IMR-90 (cell line): Measurements from ENCODE around the gene RNF11. TPM values are rescaled to one million over a fixed set of nuclear protein-coding genes. Genes with fewer than 3 reads are reported as not detected.

Source experiments
- ATAC-seq: fragments of 200-7000 bp; cut with Tn5 transposase; 2 replicates; pipeline ENCODE4 v1.9.1; 2020; ENCODE audit warnings: low read depth, mild to moderate bottlenecking, moderate library complexity
- BruUV-seq: library from RNA; stranded (reverse); fragments of 400-500 nt; replicated peaks from 2 replicates; lab custom pipeline; 2021; lab: Mats Ljungman, UMichigan
- CTCF ChIA-PET: fragments of 300-600 bp; formaldehyde crosslinking; extraction: SDS; loops from one replicate; lab custom pipeline; 2021; ENCODE audit warnings: antibody characterized with exemption; lab: Yijun Ruan, JAX
- POLR2A ChIA-PET: fragments of 300-600 bp; sonication (Branson Sonifier 250); formaldehyde crosslinking; loops from one replicate; lab custom pipeline; 2022; ENCODE audit warnings: antibody characterized with exemption; ENCODE audit not compliant: unreplicated experiment; lab: Charles Lee
- DNase-seq: peaks from one replicate; pipeline ENCODE4 v3.0.0; 2013
- H2AFZ ChIP-seq: replicated peaks from 2 replicates; pipeline ENCODE3; 2013; ENCODE audit warnings: low read length, mild to moderate bottlenecking; ENCODE audit not compliant: poor library complexity
- H2AK5ac ChIP-seq: 2 replicates; pipeline ENCODE4 v1.6.1; 2013; ENCODE audit warnings: low read depth, low read length, inconsistent platforms
- H2AK9ac ChIP-seq: replicated peaks from 2 replicates; pipeline ENCODE3; 2013; ENCODE audit warnings: mild to moderate bottlenecking, low read depth, low read length, moderate library complexity; ENCODE audit not compliant: poor library complexity
- H2BK120ac ChIP-seq: 2 replicates; pipeline ENCODE4 v1.6.1; 2013; ENCODE audit warnings: low read depth, low read length, inconsistent platforms
- H2BK15ac ChIP-seq: 3 replicates; pipeline ENCODE4 v1.6.1; 2013; ENCODE audit warnings: low read depth, low read length, inconsistent platforms
- H2BK20ac ChIP-seq: 2 replicates; pipeline ENCODE4 v1.6.1; 2013; ENCODE audit warnings: low read depth, mild to moderate bottlenecking, inconsistent platforms, low read length, moderate library complexity
- H2BK5ac ChIP-seq: 2 replicates; pipeline ENCODE4 v1.6.1; 2013; ENCODE audit warnings: mild to moderate bottlenecking, low read depth, low read length, inconsistent platforms; ENCODE audit not compliant: poor library complexity, severe bottlenecking
- H3K14ac ChIP-seq: replicated peaks from 2 replicates; pipeline ENCODE4 v1.6.1; 2013; ENCODE audit warnings: low read depth, low read length, inconsistent platforms
- H3K18ac ChIP-seq: 2 replicates; pipeline ENCODE4 v1.6.1; 2013; ENCODE audit warnings: low read depth, low read length, control low read depth
- H3K23ac ChIP-seq: 2 replicates; pipeline ENCODE4 v1.6.1; 2013; ENCODE audit warnings: low read depth, low read length, inconsistent platforms
- H3K27ac ChIP-seq: 2 replicates; pipeline ENCODE4 v1.5.1; 2013; ENCODE audit warnings: mild to moderate bottlenecking, control low read depth, low read length; ENCODE audit not compliant: insufficient read depth
- H3K27me3 ChIP-seq: 2 replicates; pipeline ENCODE4 v1.6.1; 2013; ENCODE audit warnings: low read length; ENCODE audit not compliant: control insufficient read depth, insufficient read depth
- H3K36me3 ChIP-seq: 2 replicates; pipeline ENCODE4 v1.6.1; 2013; ENCODE audit warnings: low read length, mixed read lengths; ENCODE audit not compliant: control insufficient read depth, insufficient read depth
- H3K4ac ChIP-seq: 2 replicates; pipeline ENCODE4 v1.6.1; 2013; ENCODE audit warnings: low read depth, low read length, inconsistent platforms
- H3K4me1 ChIP-seq: 2 replicates; pipeline ENCODE4 v1.6.1; 2013; ENCODE audit warnings: low read length, mixed read lengths; ENCODE audit not compliant: control insufficient read depth, insufficient read depth
- H3K4me2 ChIP-seq: 2 replicates; pipeline ENCODE4 v1.6.1; 2013; ENCODE audit warnings: low read depth, mild to moderate bottlenecking, control low read depth, low read length, moderate library complexity
- H3K4me3 ChIP-seq: 2 replicates; pipeline ENCODE4 v1.5.1; 2013; ENCODE audit warnings: low read depth, mild to moderate bottlenecking, control low read depth, low read length, moderate library complexity; ENCODE audit not compliant: insufficient read depth
- H3K56ac ChIP-seq: 2 replicates; pipeline ENCODE4 v1.6.1; 2013; ENCODE audit warnings: low read length, inconsistent platforms; ENCODE audit not compliant: insufficient read depth; ENCODE audit errors: extremely low read depth
- H3K79me1 ChIP-seq, 2 experiments: 2 replicates each; pipeline ENCODE4 v1.6.1; 2013; ENCODE audit warnings: low read length in 2 of 2, inconsistent platforms in 1 of 2, low read depth in 1 of 2
- H3K9ac ChIP-seq: 2 replicates; pipeline ENCODE4 v1.6.1; 2013; ENCODE audit warnings: low read depth, low read length, control low read depth
- H3K9me1 ChIP-seq: 2 replicates; pipeline ENCODE4 v1.6.1; 2013; ENCODE audit warnings: low read length, inconsistent platforms; ENCODE audit not compliant: insufficient read depth
- H3K9me3 ChIP-seq: 2 replicates; pipeline ENCODE4 v1.6.1; 2013; ENCODE audit warnings: low read length; ENCODE audit not compliant: control insufficient read depth, insufficient read depth
- H4K20me1 ChIP-seq: 2 replicates; pipeline ENCODE4 v1.6.1; 2013; ENCODE audit warnings: low read length, inconsistent platforms; ENCODE audit not compliant: insufficient read depth
- H4K5ac ChIP-seq: 2 replicates; pipeline ENCODE4 v1.6.1; 2013; ENCODE audit warnings: mild to moderate bottlenecking, low read depth, low read length, control low read depth
- H4K8ac ChIP-seq, 2 experiments: 2 replicates each; pipeline ENCODE4 v1.6.1; 2013; ENCODE audit warnings: low read depth in 2 of 2, low read length in 2 of 2, control low read depth in 1 of 2, inconsistent platforms in 1 of 2
- H4K91ac ChIP-seq: 2 replicates; pipeline ENCODE4 v1.6.1; 2013; ENCODE audit warnings: low read depth, low read length, inconsistent platforms; ENCODE audit not compliant: insufficient read depth
- BHLHE40 ChIP-seq: fragments of 150-350 bp; IDR thresholded peaks from 2 replicates; pipeline ENCODE4 v1.6.1; 2016; ENCODE audit warnings: mild to moderate bottlenecking, low read depth, low read length
- MAFK ChIP-seq: IDR thresholded peaks from 2 replicates; pipeline ENCODE4 v1.6.1; 2012; ENCODE audit warnings: low read depth, low read length, improper control_type of control experiment
- NFE2L2 ChIP-seq: fragments of 150-350 bp; IDR thresholded peaks from 2 replicates; pipeline ENCODE4 v1.6.1; 2016; ENCODE audit warnings: low read depth, mild to moderate bottlenecking, low read length
- RFX5 ChIP-seq: IDR thresholded peaks from 2 replicates; pipeline ENCODE4 v1.8.0; 2012; ENCODE audit warnings: low read depth, mild to moderate bottlenecking, low read length, moderate library complexity
- WGBS, 2 experiments: methylation state at CpG; one replicate each; pipeline versions ENCODE4 v1.1.5 to v1.1.7; 2013; ENCODE audit warnings: missing lambda C conversion rate in 2 of 2; ENCODE audit not compliant: insufficient read length in 1 of 2; ENCODE audit errors: extremely low coverage in 2 of 2; 5-methylcytosine and 5-hydroxymethylcytosine counted together
- dilution Hi-C: fragments of 300-500 bp; cut with HindIII; formaldehyde crosslinking; loops from one replicate; pipeline ENCODE4 v1.14.3; 2018; ENCODE audit warnings: low sequenced_read_pairs; ENCODE audit not compliant: unreplicated experiment
- in situ Hi-C: fragments of 300-500 bp; cut with MboI; formaldehyde crosslinking; loops from 3 replicates; pipeline ENCODE4 v1.14.3; 2019; ENCODE audit warnings: low sequenced_read_pairs, inconsistent platforms, mixed read lengths
- intact Hi-C: fragments of 100-400 bp; cut with micrococcal nuclease; formaldehyde crosslinking; loops from 2 replicates; pipeline ENCODE4 v1.10.0; 2022
- polyA plus RNA-seq, 3 experiments: library from polyadenylated mRNA; depleted of rRNA; stranded (reverse); fragments of >200 nt; gene quantifications; 2 replicates each; pipeline ENCODE4 v1.2.3, GENCODE V29; 2012; ENCODE audit warnings: low replicate concordance in 1 of 3
- total RNA-seq: library from RNA; depleted of rRNA; stranded (reverse); fragments of >200 nt; gene quantifications from 2 replicates; pipeline ENCODE4 v1.2.3, GENCODE V29; 2012

RNF11 gene
- total and polyA plus RNA-seq, 2 of the 4 experiments (the other 2 are of a cell fraction), result 63.3 to 64.1 TPM

GRCh38 chr1:51320967-51321923, 85.2 kb downstream of the RNF11 start (continued):
- no peak for TF ChIP-seq RFX5

DNA sequence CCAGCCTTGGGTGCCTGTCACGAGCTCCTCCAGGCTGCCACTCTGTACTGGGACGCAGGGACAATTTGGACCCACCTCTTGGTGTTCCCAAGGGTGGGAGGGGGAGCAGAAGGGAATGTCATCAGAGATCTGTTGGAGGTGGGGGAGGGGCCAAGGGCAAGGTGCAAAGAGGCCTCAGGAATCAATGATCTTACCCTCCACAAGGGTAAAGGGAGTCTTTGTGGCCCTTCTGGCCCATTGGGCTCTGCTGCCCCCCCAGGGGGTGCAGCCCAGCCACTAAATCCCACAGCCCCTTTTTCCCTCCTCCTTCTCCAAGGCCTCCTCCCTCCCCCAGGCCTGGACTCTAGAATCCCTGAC, 85.8 kb downstream of the RNF11 start:
- H2BK120ac ChIP-seq, result no peak overlapping the region
- dilution Hi-C loops (no loop called here), in situ Hi-C loops (no loop called here), intact Hi-C loops (no loop called here)
- no peak overlapping the region for H3K9ac ChIP-seq
- CTCF ChIA-PET, result no interaction called here
- no peak overlapping the region for H2AK5ac ChIP-seq
- no peaks in the 10 kb centered on the region for H4K20me1 ChIP-seq
- no peaks in the 10 kb centered on the region for H3K36me3 ChIP-seq
- H4K5ac ChIP-seq, result no peak overlapping the region
- H3K4me3 ChIP-seq, result no peak overlapping the region
- no peak overlapping the region for H4K91ac ChIP-seq
- H3K27ac ChIP-seq, result no peak overlapping the region
- no CpG with 5 or more reads among the region's 2 CpGs for WGBS, 2 experiments
- H3K4ac ChIP-seq, result no peak overlapping the region
- H3K4me1 ChIP-seq, result no peaks in the 10 kb centered on the region
- H3K79me1 ChIP-seq, result no peaks in the 10 kb centered on the region
- no peaks in the 10 kb centered on the region for H3K9me1 ChIP-seq
- no peak overlapping the region for H2BK20ac ChIP-seq
- POLR2A ChIA-PET, result no interaction called here
- H4K8ac ChIP-seq, result no peak overlapping the region
- TF ChIP-seq MAFK (no peak), BHLHE40 (no peak), NFE2L2 (no peak)
- H3K18ac ChIP-seq, result no peak overlapping the region
- no peak overlapping the region for H3K23ac ChIP-seq
- no peak overlapping the region for H2AK9ac ChIP-seq
- H3K14ac ChIP-seq, result no peak overlapping the region
- no peak for DNase-seq
- H3K27me3 ChIP-seq, result peaks cover 4% of the 10 kb centered on the region; the same call in 1 of the 2 replicates
- H2AFZ ChIP-seq, result no peak overlapping the region
- H3K9me3 ChIP-seq, result no peaks in the 10 kb centered on the region; the same call in 1 of the 2 replicates
- no peak for ATAC-seq
- no peak overlapping the region for H3K56ac ChIP-seq
- no TSS peak for BruUV-seq
- no peak overlapping the region for H2BK5ac ChIP-seq
- H3K4me2 ChIP-seq, result no peak overlapping the region
- H2BK15ac ChIP-seq, result no peak overlapping the region
